ENCODE measurements around the gene ITPR1. TPM values are rescaled to one million over a fixed set of nuclear protein-coding genes. Genes with fewer than 3 reads are reported as not detected.

The ITPR1 gene
- total RNA-seq, 1 experiment from 2014 or later, result 7.5 TPM

GRCh38 chr3:4564270-4564669, 71.1 kb downstream of the ITPR1 start:
- H3K9me3 Mint-ChIP-seq (ENCODE audit: unreplicated experiment), result no peaks in the 10 kb centered on the region
- TF ChIP-seq, protein P1, sequence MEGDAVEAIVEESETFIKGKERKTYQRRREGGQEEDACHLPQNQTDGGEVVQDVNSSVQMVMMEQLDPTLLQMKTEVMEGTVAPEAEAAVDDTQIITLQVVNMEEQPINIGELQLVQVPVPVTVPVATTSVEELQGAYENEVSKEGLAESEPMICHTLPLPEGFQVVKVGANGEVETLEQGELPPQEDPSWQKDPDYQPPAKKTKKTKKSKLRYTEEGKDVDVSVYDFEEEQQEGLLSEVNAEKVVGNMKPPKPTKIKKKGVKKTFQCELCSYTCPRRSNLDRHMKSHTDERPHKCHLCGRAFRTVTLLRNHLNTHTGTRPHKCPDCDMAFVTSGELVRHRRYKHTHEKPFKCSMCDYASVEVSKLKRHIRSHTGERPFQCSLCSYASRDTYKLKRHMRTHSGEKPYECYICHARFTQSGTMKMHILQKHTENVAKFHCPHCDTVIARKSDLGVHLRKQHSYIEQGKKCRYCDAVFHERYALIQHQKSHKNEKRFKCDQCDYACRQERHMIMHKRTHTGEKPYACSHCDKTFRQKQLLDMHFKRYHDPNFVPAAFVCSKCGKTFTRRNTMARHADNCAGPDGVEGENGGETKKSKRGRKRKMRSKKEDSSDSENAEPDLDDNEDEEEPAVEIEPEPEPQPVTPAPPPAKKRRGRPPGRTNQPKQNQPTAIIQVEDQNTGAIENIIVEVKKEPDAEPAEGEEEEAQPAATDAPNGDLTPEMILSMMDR (IDR thresholded peaks at IDR 0.05; ENCODE audit: unreplicated experiment), result no peak
- no peak for DNase-seq (ENCODE audit: unreplicated experiment)
- H3K36me3 Mint-ChIP-seq (ENCODE audit: insufficient read depth, unreplicated experiment), result no peaks in the 10 kb centered on the region
- intact Hi-C loops (cut with micrococcal nuclease), result no loop called here
- ChIA-PET POLR2A (interaction anchor here (0.7 kb wide), 1 partner anchor 19 kb away, joined by 3 read pairs; no protein-coding TSS in a partner anchor), CTCF (interaction anchor here (0.8 to 1.4 kb wide), 4 partner anchors 9 to 102 kb away, joined by 3 to 4 read pairs (median 3); no protein-coding TSS in a partner anchor)
- H3K4me3 Mint-ChIP-seq (ENCODE audit: unreplicated experiment), result no peak overlapping the region
- H3K4me1 Mint-ChIP-seq (ENCODE audit: insufficient read depth, unreplicated experiment), result no peaks in the 10 kb centered on the region
- H3K27ac Mint-ChIP-seq (ENCODE audit: low read depth, unreplicated experiment), result no peak overlapping the region
- H3K27me3 Mint-ChIP-seq (ENCODE audit: insufficient read depth, unreplicated experiment), result no peaks in the 10 kb centered on the region
- no TSS peak for BruUV-seq (replicated peaks)

- ChIA-PET CTCF (interaction anchor here (0.8 to 1.1 kb wide), 3 partner anchors 69 to 102 kb away, joined by 3 to 4 read pairs (median 3); no protein-coding TSS in a partner anchor), POLR2A (interaction anchor here (0.7 kb wide), 2 partner anchors 18 to 19 kb away, joined by 3 to 4 read pairs; no protein-coding TSS in a partner anchor)
- Mint-ChIP-seq H3K4me3 (ENCODE audit: unreplicated experiment) (no peak overlapping the region), H3K27ac (ENCODE audit: low read depth, unreplicated experiment) (no peak overlapping the region), H3K27me3 (ENCODE audit: insufficient read depth, unreplicated experiment) (no peaks in the 10 kb centered on the region), H3K4me1 (ENCODE audit: insufficient read depth, unreplicated experiment) (no peaks in the 10 kb centered on the region), H3K9me3 (ENCODE audit: unreplicated experiment) (no peaks in the 10 kb centered on the region), H3K36me3 (ENCODE audit: insufficient read depth, unreplicated experiment) (no peaks in the 10 kb centered on the region)
- no peak for DNase-seq (ENCODE audit: unreplicated experiment)
- TF ChIP-seq, protein P1 (IDR thresholded peaks at IDR 0.05; ENCODE audit: unreplicated experiment), result no peak
- BruUV-seq (replicated peaks), result no TSS peak
- intact Hi-C loops (cut with micrococcal nuclease), result no loop called here
These were observed 71.9 kb downstream of the ITPR1 start for GRCh38 chr3:4564928-4565586.

DNA sequence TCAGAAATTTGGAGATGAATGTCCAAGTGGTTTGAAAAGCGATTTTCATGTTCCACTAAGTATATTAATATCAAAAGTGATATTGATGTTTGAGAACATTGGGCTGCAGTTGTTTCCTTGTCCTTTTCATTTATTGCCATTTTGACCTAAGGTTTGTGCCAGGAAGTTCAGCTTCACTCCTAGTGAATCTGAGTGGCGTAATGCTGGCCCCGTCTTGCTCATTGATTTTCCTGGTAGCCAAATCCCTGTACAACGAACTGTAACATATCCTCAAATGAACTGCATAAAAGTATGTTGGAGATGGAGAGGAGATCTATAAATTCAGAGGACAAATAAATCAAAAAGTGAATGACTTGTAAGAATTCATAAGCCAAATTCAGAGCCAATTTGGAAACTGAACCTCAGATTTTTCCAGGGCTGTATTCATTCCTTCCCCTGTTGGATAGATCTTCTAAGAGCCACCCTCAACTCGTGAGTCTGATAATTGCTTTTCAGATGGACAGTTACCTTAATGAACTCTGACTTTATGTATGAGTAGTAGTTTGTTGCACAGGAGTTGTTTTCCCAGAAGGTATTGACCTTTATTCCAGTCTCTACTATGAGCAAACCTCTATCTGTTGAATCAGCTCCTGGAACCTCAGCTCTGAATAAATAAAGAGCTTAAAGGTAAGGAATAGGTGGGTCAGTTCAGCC, 72.8 kb downstream of the ITPR1 start:
- no peak overlapping the region for H3K27ac Mint-ChIP-seq (ENCODE audit: low read depth, unreplicated experiment)
- BruUV-seq (replicated peaks), result no TSS peak
- no peak overlapping the region for H3K4me3 Mint-ChIP-seq (ENCODE audit: unreplicated experiment)
- ChIA-PET POLR2A (interaction anchor here (0.6 to 1.7 kb wide), 3 partner anchors 17 to 73 kb away, joined by 3 to 6 read pairs (median 4); partner anchors contain the start of gene ITPR1), CTCF (interaction anchor here (0.6 to 1.0 kb wide), 2 partner anchors 81 to 215 kb away, joined by 3 read pairs; no protein-coding TSS in a partner anchor)
- no peaks in the 10 kb centered on the region for H3K36me3 Mint-ChIP-seq (ENCODE audit: insufficient read depth, unreplicated experiment)
- TF ChIP-seq, protein P1 (IDR thresholded peaks at IDR 0.05; ENCODE audit: unreplicated experiment), result no peak
- DNase-seq (ENCODE audit: unreplicated experiment), result no peak
- intact Hi-C loops (cut with micrococcal nuclease), result no loop called here
- H3K27me3 Mint-ChIP-seq (ENCODE audit: insufficient read depth, unreplicated experiment), result no peaks in the 10 kb centered on the region
- no peaks in the 10 kb centered on the region for H3K9me3 Mint-ChIP-seq (ENCODE audit: unreplicated experiment)
- no peaks in the 10 kb centered on the region for H3K4me1 Mint-ChIP-seq (ENCODE audit: insufficient read depth, unreplicated experiment)

- CTCF ChIA-PET, result interaction anchor here (0.6 to 0.9 kb wide), 2 partner anchors 9 kb away, joined by 3 read pairs; no protein-coding TSS in a partner anchor
- Mint-ChIP-seq H3K9me3 (ENCODE audit: unreplicated experiment) (no peaks in the 10 kb centered on the region), H3K4me1 (ENCODE audit: insufficient read depth, unreplicated experiment) (no peaks in the 10 kb centered on the region), H3K4me3 (ENCODE audit: unreplicated experiment) (no peak overlapping the region), H3K27ac (ENCODE audit: low read depth, unreplicated experiment) (no peak overlapping the region), H3K27me3 (ENCODE audit: insufficient read depth, unreplicated experiment) (no peaks in the 10 kb centered on the region), H3K36me3 (ENCODE audit: insufficient read depth, unreplicated experiment) (no peaks in the 10 kb centered on the region)
- intact Hi-C loops (cut with micrococcal nuclease), result no loop called here
- DNase-seq (ENCODE audit: unreplicated experiment), result no peak
- TF ChIP-seq, protein P1 (IDR thresholded peaks at IDR 0.05; ENCODE audit: unreplicated experiment), result no peak
- BruUV-seq (replicated peaks), result no TSS peak
- POLR2A ChIA-PET, result no interaction called here
These were observed 75.7 kb downstream of the ITPR1 start for GRCh38 chr3:4568841-4569240.
